ENCODE measurements around the gene SLC25A14.

- no peak for TF ChIP-seq CTCF (IDR thresholded peaks at IDR 0.05; ENCODE audit: insufficient read depth, low read depth, low read length)
- TF ChIP-seq EZH2 (IDR thresholded peaks at IDR 0.05; ENCODE audit: insufficient read depth, low read length) = no peak
Measured at GRCh38 chrX:130339408-130340222, at the start of gene SLC25A14.

All from astrocyte (in vitro differentiated cells and primary cell).